B cell (primary cell): ENCODE results near the gene SCN7A. TPM values are rescaled to one million over a fixed set of nuclear protein-coding genes. Genes with fewer than 3 reads are reported as not detected.
"Not testable (repeated sequence)": the region's sequence is repeated elsewhere in the genome, so short reads cannot be mapped to it uniquely, and the experiment has no call there.

Source experiments
- ATAC-seq: fragments of 200-7000 bp; cut with Tn5 transposase; one replicate; pipeline ENCODE4 v1.10.0; 2021; ENCODE audit warnings: low read depth, mild to moderate bottlenecking, moderate number of reproducible peaks, moderate library complexity
- CTCF ChIA-PET: fragments of 350-600 bp; sonication (Branson Sonifier 250); formaldehyde crosslinking; loops from one replicate; lab custom pipeline; 2021; ENCODE audit warnings: antibody characterized with exemption, inconsistent platforms; lab: Charles Lee
- POLR2A ChIA-PET: fragments of 350-600 bp; sonication (Branson Sonifier 250); formaldehyde crosslinking; loops from one replicate; lab custom pipeline; 2021; ENCODE audit warnings: antibody characterized with exemption; lab: Charles Lee
- DNase-seq: peaks from one replicate; pipeline ENCODE4 v3.0.0; 2013
- H2AFZ ChIP-seq: 2 replicates; pipeline ENCODE4 v1.6.1; 2012; ENCODE audit warnings: mild to moderate bottlenecking, low read depth, low read length; ENCODE audit not compliant: insufficient read depth, poor library complexity, severe bottlenecking
- H3K27ac ChIP-seq, 2 donors: 1 replicate in 1 of 2; 2 replicates in 1 of 2; pipeline ENCODE4 v1.5.1; 2012 to 2013; ENCODE audit warnings: low read length in 2 of 2, mild to moderate bottlenecking in 2 of 2, moderate library complexity in 1 of 2
- H3K27me3 ChIP-seq, 4 experiments: fragments of 200-600 bp in 1 of 4; sonication (generic) in 1 of 4; replicated peaks in 1 of 4; 1 replicate in 2 of 4; 2 replicates in 2 of 4; pipeline versions ENCODE4 v1.6.1 to v1.7.0; 2013 to 2016; ENCODE audit warnings: low read length in 3 of 4, mild to moderate bottlenecking in 2 of 4, mixed read lengths in 1 of 4, moderate library complexity in 1 of 4; ENCODE audit not compliant: insufficient read depth in 4 of 4, control insufficient read depth in 3 of 4; ENCODE audit errors: control extremely low read depth in 1 of 4
- H3K36me3 ChIP-seq, 2 experiments: replicated peaks in 1 of 2; 1 replicate in 1 of 2; 2 replicates in 1 of 2; pipeline versions ENCODE4 v1.6.1 to v1.7.1; 2013; ENCODE audit warnings: low read length in 1 of 2; ENCODE audit not compliant: insufficient read depth in 2 of 2, control insufficient read depth in 1 of 2; ENCODE audit errors: control extremely low read depth in 1 of 2, extremely low read depth in 1 of 2
- H3K4me1 ChIP-seq, 2 donors: fragments of 200-600 bp in 1 of 2; sonication (generic) in 1 of 2; 1 replicate in 1 of 2; 2 replicates in 1 of 2; pipeline versions ENCODE4 v1.5.1 to v1.6.1; 2013 to 2017; ENCODE audit warnings: low read length in 2 of 2; ENCODE audit not compliant: control insufficient read depth in 2 of 2, insufficient read depth in 2 of 2
- H3K4me2 ChIP-seq: replicated peaks from 2 replicates; pipeline ENCODE3; 2012; ENCODE audit warnings: mild to moderate bottlenecking, low read depth, low read length; ENCODE audit not compliant: poor library complexity, severe bottlenecking
- H3K4me3 ChIP-seq, 5 experiments: fragments of 200-600 bp in 1 of 5; sonication (generic) in 1 of 5; 1 replicate in 3 of 5; 2 replicates in 2 of 5; pipeline versions ENCODE4 v1.5.1 to v1.7.0; 2011 to 2016; ENCODE audit warnings: low read length in 4 of 5, mild to moderate bottlenecking in 4 of 5, low read depth in 2 of 5, control low read depth in 1 of 5, moderate library complexity in 1 of 5; ENCODE audit not compliant: insufficient read depth in 1 of 5; ENCODE audit errors: control extremely low read depth in 1 of 5, extremely low read depth in 1 of 5
- H3K79me2 ChIP-seq: fragments of 200-600 bp; sonication (generic); one replicate; pipeline ENCODE4 v1.6.0; 2016; ENCODE audit warnings: low read length; ENCODE audit not compliant: control insufficient read depth, insufficient read depth
- H3K9ac ChIP-seq: fragments of 200-600 bp; sonication (generic); 2 replicates; pipeline ENCODE4 v1.6.1; 2017; ENCODE audit warnings: mild to moderate bottlenecking, low read length, moderate library complexity
- H3K9me3 ChIP-seq, 3 donors: one replicate each; pipeline versions ENCODE4 v1.6.1 to v1.7.1; 2013; ENCODE audit warnings: low read length in 2 of 3; ENCODE audit not compliant: control insufficient read depth in 2 of 3, insufficient read depth in 1 of 3; ENCODE audit errors: control extremely low read depth in 1 of 3
- H4K20me1 ChIP-seq: 2 replicates; pipeline ENCODE4 v1.6.0; 2012; ENCODE audit warnings: mild to moderate bottlenecking, low read length; ENCODE audit not compliant: insufficient read depth, control insufficient read depth, poor library complexity, severe bottlenecking
- H3K27ac Mint-ChIP-seq: one replicate; pipeline ENCODE4 v1.8.0; 2021; ENCODE audit warnings: mixed read lengths
- H3K27me3 Mint-ChIP-seq: one replicate; pipeline ENCODE4 v1.8.0; 2021; ENCODE audit warnings: mixed read lengths
- H3K4me1 Mint-ChIP-seq: one replicate; pipeline ENCODE4 v1.8.0; 2021; ENCODE audit warnings: mixed read lengths
- H3K4me3 Mint-ChIP-seq: one replicate; pipeline ENCODE4 v1.8.0; 2021; ENCODE audit warnings: mixed read lengths
- H3K9me3 Mint-ChIP-seq: one replicate; pipeline ENCODE4 v1.8.0; 2022; ENCODE audit warnings: mixed read lengths; ENCODE audit not compliant: insufficient read depth
- CTCF ChIP-seq: fragments of 200-600 bp; IDR thresholded peaks from one replicate; pipeline ENCODE4 v1.8.0; 2022; ENCODE audit warnings: antibody characterized with exemption, mild to moderate bottlenecking
- EZH2 ChIP-seq: IDR thresholded peaks from 2 replicates; pipeline ENCODE4 v1.6.1; 2012; ENCODE audit warnings: borderline replicate concordance, low read depth, mild to moderate bottlenecking, moderate library complexity, low read length; ENCODE audit not compliant: insufficient read depth, poor library complexity, severe bottlenecking
- WGBS: methylation state at CpG from one replicate; pipeline ENCODE4 v1.1.5; 2013; ENCODE audit warnings: missing lambda C conversion rate; ENCODE audit not compliant: insufficient coverage; 5-methylcytosine and 5-hydroxymethylcytosine counted together
- intact Hi-C: fragments of 100-400 bp; cut with micrococcal nuclease; formaldehyde crosslinking; loops from one replicate; pipeline ENCODE4 v1.10.0; 2022
- polyA plus RNA-seq: library from polyadenylated mRNA; depleted of rRNA; stranded (reverse); fragments of >200 nt; gene quantifications from 2 replicates; pipeline ENCODE4 v1.2.3, GENCODE V29; 2012
- total RNA-seq, 2 donors: library from RNA; stranded (reverse); fragments of 120-200 nt in 1 of 2; gene quantifications; 1 replicate in 1 of 2; 2 replicates in 1 of 2; pipeline versions ENCODE4 v1.2.3 to v1.2.4, GENCODE V29; 2013 to 2022

The SCN7A gene
- total and polyA plus RNA-seq, 2 donors (not counting 1 experiment from before 2014, with no cell fraction given) = not detected

- Histone ChIP-seq H3K9ac (no peak overlapping the region), H3K36me3 (no peaks in the 10 kb centered on the region), H3K4me3 (no peak overlapping the region), H3K27ac (no peak overlapping the region), H3K27me3 (no peaks in the 10 kb centered on the region), H3K4me1 (no peaks in the 10 kb centered on the region), H3K79me2 (no peaks in the 10 kb centered on the region), H4K20me1 (no peaks in the 10 kb centered on the region), H3K4me2 (no peak overlapping the region), H2AFZ (no peak overlapping the region), H3K9me3 (no peaks in the 10 kb centered on the region)
- no peak for DNase-seq
- no peaks in the 10 kb centered on the region for H3K9me3 Mint-ChIP-seq
- H3K27ac Mint-ChIP-seq = no peak overlapping the region
- no peak for ATAC-seq
- intact Hi-C loops = no loop called here
- no CpG with 5 or more reads among the region's 7 CpGs for WGBS
- CTCF ChIA-PET = no interaction called here
- TF ChIP-seq CTCF (no peak), EZH2 (no peak)
- no peak overlapping the region for H3K4me3 Mint-ChIP-seq
- POLR2A ChIA-PET = no interaction called here
- no peaks in the 10 kb centered on the region for H3K4me1 Mint-ChIP-seq
- no peaks in the 10 kb centered on the region for H3K27me3 Mint-ChIP-seq
Observed at GRCh38 chr2:166410828-166411472, 83.1 kb downstream of the SCN7A start.

DNA sequence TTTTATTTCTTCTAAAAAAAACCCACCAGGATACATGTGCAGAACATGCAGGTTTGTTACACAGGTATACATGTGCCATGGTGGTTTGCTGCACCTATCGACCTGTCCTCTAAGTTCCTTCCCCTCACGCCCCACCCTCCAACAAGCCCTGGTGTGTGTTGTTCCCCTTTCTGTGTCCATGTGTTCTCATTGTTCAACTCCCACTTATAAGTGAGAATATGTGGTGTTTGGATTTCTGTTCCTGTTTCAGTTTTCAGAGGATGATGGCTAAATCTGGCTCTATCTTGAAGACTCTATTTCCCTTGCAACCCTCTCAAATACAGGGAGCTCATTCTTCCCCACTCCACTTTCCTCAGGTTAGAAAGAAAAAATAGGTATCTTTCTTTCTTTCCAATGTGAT, 86.3 kb downstream of the SCN7A start:
- H3K4me1 ChIP-seq = not testable (repeated sequence)

More for the DNA sequence above, 86.3 kb downstream of the SCN7A start:
- H3K79me2 ChIP-seq, H3K9ac ChIP-seq, H3K4me3 ChIP-seq, H3K9me3 ChIP-seq, H3K4me2 ChIP-seq, H3K9me3 Mint-ChIP-seq, ATAC-seq, H3K27ac Mint-ChIP-seq, CTCF ChIA-PET, H3K4me1 Mint-ChIP-seq, H3K36me3 ChIP-seq, H3K4me3 Mint-ChIP-seq, POLR2A ChIA-PET, H3K27me3 ChIP-seq, H3K27me3 Mint-ChIP-seq, H3K27ac ChIP-seq, DNase-seq, H2AFZ ChIP-seq, H4K20me1 ChIP-seq, intact Hi-C loops: not testable (repeated sequence)
- WGBS = no CpG with 5 or more reads among the region's 2 CpGs
